ENCODE data around the gene SLAIN1.

SLAIN1 gene

DNA sequence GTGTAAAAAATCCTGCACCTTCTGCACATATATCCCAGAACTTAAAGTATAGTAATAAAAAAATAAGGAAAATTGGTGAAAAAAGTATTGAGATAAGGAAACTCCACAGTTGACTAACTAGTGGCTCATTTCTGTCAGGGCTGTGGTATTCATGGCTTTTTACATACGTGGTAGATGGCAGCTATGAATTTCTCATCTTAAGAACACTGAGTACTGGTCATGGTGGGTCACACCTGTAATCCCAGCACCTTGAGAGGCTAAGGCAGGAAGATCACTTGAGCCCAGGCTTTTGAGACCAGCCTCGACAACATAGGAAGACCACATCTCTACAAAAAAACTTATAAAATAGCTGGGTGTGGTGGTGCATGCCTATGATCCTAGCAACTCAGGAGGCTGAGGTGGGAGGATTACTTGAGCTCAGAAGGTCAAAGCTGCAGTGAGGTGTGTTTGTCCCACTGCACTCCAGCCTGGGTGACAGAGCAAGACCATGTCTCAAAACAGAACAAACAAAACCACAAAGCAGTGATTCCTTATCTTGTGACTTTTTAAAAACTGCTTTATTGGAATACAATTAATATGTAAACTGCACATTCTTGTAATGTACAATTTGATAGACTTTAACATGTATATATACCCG lies 16.8 kb downstream of the SLAIN1 start:
- DNase-seq (ENCODE audit: low spot score) = no peak

- no peak for DNase-seq (ENCODE audit: low spot score)
Measured at GRCh38 chr13:77715233-77715891, 17.9 kb downstream of the SLAIN1 start.

DNA sequence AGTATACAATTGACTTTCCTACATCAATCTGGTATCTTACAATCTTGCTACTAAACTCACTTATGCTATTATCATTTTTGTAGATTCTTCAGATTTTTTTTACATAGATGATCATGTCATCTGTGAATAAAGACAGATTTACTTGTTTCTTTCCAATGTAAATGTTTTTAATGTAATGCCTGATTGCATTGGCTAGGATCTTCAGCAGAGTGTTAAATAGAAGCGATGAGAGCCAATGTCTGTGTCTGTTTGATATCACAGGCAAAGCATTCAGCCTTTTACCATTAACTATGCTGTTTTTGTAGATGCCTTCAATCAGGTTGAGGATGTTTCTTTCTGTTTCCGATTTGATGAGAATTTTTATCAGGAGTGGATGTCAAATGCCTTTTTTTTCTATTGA lies 19.2 kb downstream of the SLAIN1 start:
- no peak for DNase-seq (ENCODE audit: low spot score)

DNA sequence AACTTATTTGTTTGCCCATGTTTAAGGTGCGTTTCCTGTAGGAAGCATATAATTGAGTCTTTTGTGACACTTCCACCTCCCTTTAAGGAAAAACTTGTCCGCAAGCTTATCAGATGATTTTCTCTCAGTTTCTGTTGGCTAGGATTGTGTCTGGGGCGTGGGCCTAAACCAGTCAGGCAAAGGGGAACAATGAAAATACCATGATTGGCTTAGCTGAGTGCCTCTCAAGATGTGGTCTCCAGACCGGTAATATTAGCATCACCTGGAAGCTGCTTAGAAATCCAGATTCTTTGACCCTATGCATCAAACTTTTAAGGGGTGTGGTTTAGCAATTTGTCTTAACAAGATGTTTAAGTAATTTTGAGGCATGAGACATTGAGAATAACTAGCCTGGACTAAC lies 20.0 kb downstream of the SLAIN1 start:
- no peak for DNase-seq (ENCODE audit: low spot score)

DNA sequence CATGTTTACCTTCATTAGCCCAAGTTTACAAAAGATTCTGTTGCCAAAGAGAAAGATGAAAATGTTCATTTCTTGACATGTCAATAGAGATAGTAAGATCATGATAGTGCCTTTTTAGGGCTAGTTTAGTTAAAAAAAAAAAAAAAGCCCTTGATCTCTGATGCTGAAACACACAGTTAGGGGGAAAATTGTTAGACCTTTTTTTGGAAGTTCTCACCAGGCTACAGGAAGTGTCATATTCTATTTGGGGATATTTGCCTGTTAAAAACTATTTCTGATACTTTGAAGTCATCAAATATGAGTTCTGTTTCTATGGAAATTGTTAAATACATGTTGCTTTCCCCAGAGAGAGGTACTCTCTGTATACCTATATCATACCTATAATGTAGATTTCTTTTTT lies 21.6 kb downstream of the SLAIN1 start:
- DNase-seq (ENCODE audit: low spot score) = no peak

DNA sequence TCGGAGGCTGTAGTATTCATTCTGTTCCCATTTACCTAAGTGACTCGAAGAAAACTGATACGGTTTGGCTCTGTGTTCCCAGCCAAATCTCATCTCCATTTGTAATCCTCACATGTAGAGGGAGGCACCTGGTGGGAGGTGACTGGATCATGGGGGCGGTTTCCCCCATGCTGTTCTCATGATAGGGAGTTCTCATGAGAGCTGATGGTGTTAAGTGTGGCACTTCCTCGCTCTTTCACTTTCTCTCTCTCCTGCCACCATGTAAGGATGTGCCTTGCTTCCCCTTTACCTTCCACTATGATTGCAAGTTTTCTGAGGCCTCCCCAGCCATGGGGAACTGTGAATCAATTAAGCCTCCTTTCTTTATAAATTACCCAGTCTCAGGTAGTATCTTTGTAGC lies 23.5 kb downstream of the SLAIN1 start:
- DNase-seq (ENCODE audit: low spot score) = no peak

- DNase-seq (ENCODE audit: low spot score) = no peak
Measured at GRCh38 chr13:77724092-77724491, 26.6 kb downstream of the SLAIN1 start.

DNA sequence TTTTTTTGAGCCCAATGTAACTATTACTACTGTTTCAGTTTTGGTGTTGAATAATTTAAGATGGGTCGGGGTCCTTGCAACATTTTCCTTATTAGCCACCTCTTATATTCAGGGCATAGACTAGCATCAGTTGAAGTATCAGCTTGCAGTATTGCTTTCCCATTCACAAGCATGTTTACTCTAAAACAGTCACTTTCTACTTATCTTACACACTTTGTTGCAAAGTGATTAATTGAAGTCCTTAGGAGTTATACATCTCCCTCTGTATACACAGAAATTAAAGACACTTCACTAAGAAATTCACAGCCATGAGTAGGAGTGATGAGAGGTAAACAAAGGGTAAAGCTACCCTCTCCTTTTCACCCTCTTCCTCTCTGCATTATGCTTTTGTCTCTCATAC lies 27.6 kb downstream of the SLAIN1 start:
- DNase-seq (ENCODE audit: low spot score) = no peak

DNA sequence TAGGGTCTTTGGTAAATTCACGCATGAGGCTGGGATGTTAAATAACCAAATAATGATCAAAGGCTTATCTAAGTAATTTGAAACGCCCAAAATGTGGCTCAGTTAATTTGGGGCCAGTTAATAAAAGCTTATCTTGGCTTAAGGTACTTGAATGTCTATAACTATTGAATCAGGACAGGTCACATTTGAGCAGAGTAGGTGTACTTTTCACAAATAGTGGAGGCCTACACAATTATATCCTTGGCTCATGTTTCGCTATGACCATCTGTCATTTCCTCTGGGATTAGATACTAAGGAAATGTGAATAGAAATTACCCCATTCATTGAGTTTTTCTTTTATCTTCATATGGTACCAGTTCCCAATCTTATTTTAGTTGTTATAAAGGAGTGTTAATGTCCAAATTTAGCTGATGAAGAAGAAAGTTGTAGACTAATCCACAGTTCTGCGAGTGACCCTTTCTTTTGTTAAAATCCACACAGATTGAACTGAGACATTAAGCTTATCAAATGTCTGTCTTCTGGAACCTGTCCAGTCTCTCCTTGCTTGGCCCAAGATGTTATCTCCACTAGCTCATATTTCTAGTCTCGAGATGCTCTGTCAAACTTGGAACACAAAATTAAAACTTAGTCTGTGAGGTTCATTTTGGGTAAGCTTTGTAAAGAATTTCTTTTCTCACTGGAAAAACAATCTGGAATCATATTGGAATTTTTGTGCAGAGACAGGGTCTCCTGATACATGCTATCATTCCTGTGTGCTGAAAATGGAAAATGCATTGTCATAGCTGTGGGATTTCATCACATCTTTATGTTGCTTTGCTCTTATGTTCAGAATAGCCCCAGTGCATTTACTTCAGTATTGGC lies 31.0 kb downstream of the SLAIN1 start:
- DNase-seq (ENCODE audit: low spot score) = no peak

GRCh38 chr13:77729502-77730221 lies 32.2 kb downstream of the SLAIN1 start:
- no peak for DNase-seq (ENCODE audit: low spot score)

DNA sequence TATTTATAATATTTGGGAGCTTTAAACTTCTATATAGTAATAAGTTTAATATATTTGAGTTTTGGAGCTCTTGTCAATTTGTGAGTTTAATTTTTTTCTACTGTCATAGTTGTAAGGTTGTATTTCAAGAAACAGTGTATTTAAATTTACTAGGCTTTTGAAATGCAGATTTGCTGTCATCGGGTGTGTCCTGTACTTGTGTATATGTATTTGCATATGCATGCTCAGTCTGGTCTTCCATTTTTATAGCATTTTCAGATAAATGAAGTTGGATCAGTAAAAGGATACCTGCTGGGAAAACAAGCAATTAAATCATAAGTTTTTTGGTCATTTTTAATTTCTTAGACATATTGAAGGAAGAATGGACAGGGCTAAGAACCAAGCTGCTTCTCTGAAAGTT lies 33.1 kb downstream of the SLAIN1 start:
- no peak for DNase-seq (ENCODE audit: low spot score)

GRCh38 chr13:77732287-77732686 lies 34.8 kb downstream of the SLAIN1 start:
- no peak for DNase-seq (ENCODE audit: low spot score)

GRCh38 chr13:77733674-77734073 lies 36.2 kb downstream of the SLAIN1 start:
- DNase-seq (ENCODE audit: low spot score) = no peak

DNA sequence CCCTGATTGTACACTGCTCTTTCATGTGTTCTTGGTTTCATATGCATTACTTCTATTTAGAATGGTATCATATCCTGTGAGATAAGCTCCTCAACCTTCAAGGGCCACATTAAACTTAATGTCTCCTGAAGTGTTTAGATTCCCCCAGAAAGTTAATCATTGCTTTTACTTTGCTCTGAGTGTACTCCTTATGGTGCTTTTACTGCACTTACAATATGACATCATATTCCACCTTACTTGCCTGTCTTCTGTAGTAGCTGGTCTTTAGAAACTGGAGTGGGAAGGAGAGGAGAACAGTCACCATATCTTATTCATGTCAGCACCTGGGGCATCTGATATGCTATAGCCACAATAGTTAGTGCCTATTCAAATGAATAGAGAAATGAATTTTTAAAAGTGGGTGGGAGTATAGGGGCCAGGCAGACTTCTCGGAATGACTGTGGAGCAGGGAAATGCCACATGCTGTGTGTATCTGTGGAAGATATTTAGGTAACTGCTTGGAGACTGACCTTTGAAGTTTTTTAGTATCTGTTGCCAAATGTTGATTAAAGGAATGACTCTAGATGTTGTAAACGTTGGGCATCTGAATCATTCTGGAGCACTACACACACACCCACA lies 40.2 kb downstream of the SLAIN1 start:
- DNase-seq (ENCODE audit: low spot score) = no peak

- DNase-seq (ENCODE audit: low spot score) = no peak
Measured at GRCh38 chr13:77740097-77740735, 42.7 kb downstream of the SLAIN1 start.

GRCh38 chr13:77740931-77741596 lies 43.6 kb downstream of the SLAIN1 start:
- peak; percentile 78 for DNase-seq (ENCODE audit: low spot score)

GRCh38 chr13:77741597-77741972 lies 44.1 kb downstream of the SLAIN1 start:
- DNase-seq (ENCODE audit: low spot score) = no peak

GRCh38 chr13:77742801-77743200 lies 45.3 kb downstream of the SLAIN1 start:
- DNase-seq (ENCODE audit: low spot score) = no peak

DNA sequence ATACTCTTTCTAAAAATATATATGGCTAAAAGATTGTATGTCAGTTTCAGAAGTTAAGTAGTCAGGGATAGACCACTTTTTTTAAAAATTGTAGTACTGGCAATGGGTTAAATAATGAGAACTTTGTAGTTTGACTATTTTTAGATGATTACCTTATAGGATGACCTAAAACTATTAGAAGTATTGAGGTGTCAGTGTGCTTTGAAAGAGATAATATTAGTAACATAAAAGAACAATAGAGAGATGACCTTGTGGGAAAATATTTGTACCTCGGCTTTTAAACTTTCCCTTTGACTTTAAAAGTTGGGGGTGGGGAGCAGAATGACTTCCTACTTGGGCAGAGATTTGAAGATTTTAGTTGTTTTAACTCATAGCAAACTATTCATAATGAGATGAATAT lies 48.3 kb downstream of the SLAIN1 start:
- DNase-seq (ENCODE audit: low spot score) = no peak

DNA sequence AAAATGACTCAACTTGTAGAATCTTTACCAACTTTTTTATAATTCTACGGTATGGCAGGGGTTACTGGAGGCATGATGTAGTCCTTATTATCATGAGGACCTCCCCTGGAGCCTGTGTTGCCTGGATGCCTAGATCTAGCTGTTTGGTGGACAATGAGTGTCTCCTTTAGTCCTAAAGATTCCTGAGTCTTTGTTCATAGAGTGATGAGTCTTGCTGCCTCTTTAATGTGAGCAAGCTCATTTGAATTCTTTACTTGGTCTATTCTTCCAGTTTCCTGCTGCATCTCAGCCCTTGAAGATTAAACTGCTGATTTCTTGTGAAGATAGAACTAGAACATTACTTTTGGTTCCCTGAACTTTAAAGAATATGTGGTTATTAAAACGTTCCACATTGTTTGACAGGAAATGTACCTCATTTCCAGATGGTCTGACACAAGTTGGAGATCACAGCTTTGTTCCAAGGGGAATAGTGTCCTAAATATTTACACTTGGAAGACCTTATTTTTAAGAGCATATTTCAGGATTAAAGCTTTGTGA lies 51.9 kb downstream of the SLAIN1 start:
- no peak for DNase-seq (ENCODE audit: low spot score)
